ENCODE results near the gene KCNV2. TPM values are rescaled to one million over a fixed set of nuclear protein-coding genes. Genes with fewer than 3 reads are reported as not detected.

The KCNV2 gene
- total RNA-seq, 1 donor from 2014 or later: not detected

GRCh38 chr9:2691212-2691611 lies 26.1 kb upstream of the KCNV2 start:
- H3K9me3 Mint-ChIP-seq: no peaks in the 10 kb centered on the region
- H3K4me3 Mint-ChIP-seq: no peak overlapping the region
- no peaks in the 10 kb centered on the region for H3K36me3 Mint-ChIP-seq
- DNase-seq (ENCODE audit: low spot score in 2 of 2, unreplicated experiment in 2 of 2): no peak
- peaks cover 8% of the 10 kb centered on the region for H3K4me1 Mint-ChIP-seq
- no peak overlapping the region for H3K27ac Mint-ChIP-seq
- H3K27me3 Mint-ChIP-seq (ENCODE audit: low read depth): no peaks in the 10 kb centered on the region
- TF ChIP-seq, protein P1, sequence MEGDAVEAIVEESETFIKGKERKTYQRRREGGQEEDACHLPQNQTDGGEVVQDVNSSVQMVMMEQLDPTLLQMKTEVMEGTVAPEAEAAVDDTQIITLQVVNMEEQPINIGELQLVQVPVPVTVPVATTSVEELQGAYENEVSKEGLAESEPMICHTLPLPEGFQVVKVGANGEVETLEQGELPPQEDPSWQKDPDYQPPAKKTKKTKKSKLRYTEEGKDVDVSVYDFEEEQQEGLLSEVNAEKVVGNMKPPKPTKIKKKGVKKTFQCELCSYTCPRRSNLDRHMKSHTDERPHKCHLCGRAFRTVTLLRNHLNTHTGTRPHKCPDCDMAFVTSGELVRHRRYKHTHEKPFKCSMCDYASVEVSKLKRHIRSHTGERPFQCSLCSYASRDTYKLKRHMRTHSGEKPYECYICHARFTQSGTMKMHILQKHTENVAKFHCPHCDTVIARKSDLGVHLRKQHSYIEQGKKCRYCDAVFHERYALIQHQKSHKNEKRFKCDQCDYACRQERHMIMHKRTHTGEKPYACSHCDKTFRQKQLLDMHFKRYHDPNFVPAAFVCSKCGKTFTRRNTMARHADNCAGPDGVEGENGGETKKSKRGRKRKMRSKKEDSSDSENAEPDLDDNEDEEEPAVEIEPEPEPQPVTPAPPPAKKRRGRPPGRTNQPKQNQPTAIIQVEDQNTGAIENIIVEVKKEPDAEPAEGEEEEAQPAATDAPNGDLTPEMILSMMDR (IDR thresholded peaks at IDR 0.05; ENCODE audit: unreplicated experiment): no peak

GRCh38 chr9:2691626-2692025 lies 25.7 kb upstream of the KCNV2 start:
- Mint-ChIP-seq H3K27me3 (ENCODE audit: low read depth) (no peaks in the 10 kb centered on the region), H3K4me3 (no peak overlapping the region), H3K27ac (peak overlapping the region; percentile 32), H3K4me1 (peaks cover 8% of the 10 kb centered on the region), H3K36me3 (no peaks in the 10 kb centered on the region), H3K9me3 (no peaks in the 10 kb centered on the region)
- TF ChIP-seq, protein P1 (IDR thresholded peaks at IDR 0.05; ENCODE audit: unreplicated experiment): no peak
- DNase-seq (ENCODE audit: low spot score in 2 of 2, unreplicated experiment in 2 of 2): no peak

GRCh38 chr9:2693056-2693455 lies 24.3 kb upstream of the KCNV2 start:
- Mint-ChIP-seq H3K27me3 (ENCODE audit: low read depth) (no peaks in the 10 kb centered on the region), H3K4me3 (no peak overlapping the region), H3K4me1 (peaks cover 8% of the 10 kb centered on the region), H3K27ac (no peak overlapping the region), H3K9me3 (no peaks in the 10 kb centered on the region), H3K36me3 (peaks cover 2% of the 10 kb centered on the region)
- TF ChIP-seq, protein P1 (IDR thresholded peaks at IDR 0.05; ENCODE audit: unreplicated experiment): no peak
- DNase-seq (ENCODE audit: low spot score in 2 of 2, unreplicated experiment in 2 of 2): no peak

DNA sequence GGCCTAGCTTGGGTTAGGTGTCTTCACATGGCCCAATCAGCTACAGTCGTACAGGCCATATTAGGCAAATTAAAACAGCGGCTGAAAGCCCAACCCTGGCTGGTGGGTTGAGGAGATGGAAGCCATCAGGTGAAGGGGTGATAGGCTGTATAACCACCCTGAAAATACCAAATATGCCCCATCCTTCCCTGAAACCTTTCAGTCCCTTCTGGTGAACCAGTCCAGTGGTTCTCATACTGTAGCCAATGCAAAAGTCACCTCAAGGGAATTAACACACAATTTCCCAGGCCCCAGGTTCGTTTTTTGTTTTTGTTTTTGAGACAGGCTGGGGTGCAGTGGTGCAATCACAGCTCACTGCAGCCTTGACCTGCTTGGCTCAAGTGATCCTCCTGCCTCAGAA lies 19.8 kb upstream of the KCNV2 start:
- Mint-ChIP-seq H3K4me3 (no peak overlapping the region), H3K4me1 (peaks cover 5% of the 10 kb centered on the region), H3K36me3 (peaks cover 2% of the 10 kb centered on the region), H3K9me3 (no peaks in the 10 kb centered on the region), H3K27me3 (ENCODE audit: low read depth) (no peaks in the 10 kb centered on the region), H3K27ac (no peak overlapping the region)
- TF ChIP-seq, protein P1 (IDR thresholded peaks at IDR 0.05; ENCODE audit: unreplicated experiment): no peak
- DNase-seq (ENCODE audit: low spot score in 2 of 2, unreplicated experiment in 2 of 2): no peak

DNA sequence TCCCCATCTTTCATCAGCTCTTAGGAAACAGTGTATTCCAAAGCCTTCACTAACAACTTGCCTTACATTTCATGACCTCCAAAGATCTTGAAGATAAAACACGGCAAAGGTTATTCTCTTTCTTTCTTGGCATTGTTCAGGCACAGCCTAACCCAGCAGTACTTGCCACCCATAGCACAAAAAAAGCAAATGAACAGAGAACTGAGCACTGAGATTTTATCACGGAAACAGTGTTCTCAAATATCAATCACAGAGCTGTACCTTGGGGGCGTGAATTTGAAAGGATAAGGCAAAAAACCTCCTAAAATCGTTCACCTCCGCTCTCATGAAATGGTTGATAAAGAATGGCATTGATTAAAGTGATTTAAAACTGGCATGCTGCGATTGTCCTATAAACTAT lies 16.9 kb upstream of the KCNV2 start:
- peaks cover 7% of the 10 kb centered on the region for H3K4me1 Mint-ChIP-seq
- no peak for DNase-seq (ENCODE audit: low spot score in 2 of 2, unreplicated experiment in 2 of 2)
- no peaks in the 10 kb centered on the region for H3K27me3 Mint-ChIP-seq (ENCODE audit: low read depth)
- H3K4me3 Mint-ChIP-seq: no peak overlapping the region
- H3K9me3 Mint-ChIP-seq: no peaks in the 10 kb centered on the region
- no peak overlapping the region for H3K27ac Mint-ChIP-seq
- H3K36me3 Mint-ChIP-seq: peaks cover 2% of the 10 kb centered on the region
- TF ChIP-seq, protein P1 (IDR thresholded peaks at IDR 0.05; ENCODE audit: unreplicated experiment): no peak

Data from mesothelial cell of epicardium (in vitro differentiated cells).